Measurements from ENCODE around the gene NOS1AP. TPM values are rescaled to one million over a fixed set of nuclear protein-coding genes. Genes with fewer than 3 reads are reported as not detected.

NOS1AP gene
- total RNA-seq, 4 donors from 2014 or later: 8.5 to 34.8 (median 14.1) TPM

DNA sequence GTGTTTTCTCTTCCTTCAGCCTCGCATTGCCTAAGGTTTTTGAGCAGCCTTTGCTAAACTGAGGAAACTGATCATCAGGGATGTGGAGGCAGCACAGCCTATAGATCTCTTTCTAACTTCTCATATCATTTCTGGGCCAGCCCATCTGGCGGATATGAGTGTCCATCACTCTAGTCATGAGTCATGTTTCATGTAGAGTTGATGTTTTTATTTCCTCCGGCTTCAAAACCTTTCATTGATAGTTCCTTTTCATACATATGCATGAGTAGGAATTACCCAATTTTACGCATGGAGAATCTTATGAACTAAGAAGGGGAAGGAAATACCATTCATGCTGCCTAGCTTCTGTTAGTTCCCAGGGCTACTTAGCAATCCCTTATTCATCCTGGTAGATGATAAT lies 240.8 kb downstream of the NOS1AP start:
- no peak for DNase-seq
- no peaks in the 10 kb centered on the region for H3K9me3 ChIP-seq
- H3K4me3 ChIP-seq: no peak overlapping the region
- in situ Hi-C loops (cut with MboI; ENCODE audit: low pct_ligation_motif_present in 1 of 4, low pct_unique_long_range_greater_than_20kb in 1 of 4, low sequenced_read_pairs in 3 of 4) (no loop called here), intact Hi-C loops (cut with DNase I; ENCODE audit: low total_unique reads) (no loop called here)
- no peaks in the 10 kb centered on the region for H3K4me1 ChIP-seq
- 65 to 67% methylated on average over 3 to 4 of the region's 4 CpGs for WGBS, 2 donors (ENCODE audit: low coverage in 1 of 2)
- TF ChIP-seq EP300 (IDR thresholded peaks at IDR 0.05; ENCODE audit: low read depth) (no peak), POLR2AphosphoS5 (IDR thresholded peaks at IDR 0.05) (no peak), POLR2A (IDR thresholded peaks at IDR 0.05) (no peak)
- TF ChIP-seq, protein P1, sequence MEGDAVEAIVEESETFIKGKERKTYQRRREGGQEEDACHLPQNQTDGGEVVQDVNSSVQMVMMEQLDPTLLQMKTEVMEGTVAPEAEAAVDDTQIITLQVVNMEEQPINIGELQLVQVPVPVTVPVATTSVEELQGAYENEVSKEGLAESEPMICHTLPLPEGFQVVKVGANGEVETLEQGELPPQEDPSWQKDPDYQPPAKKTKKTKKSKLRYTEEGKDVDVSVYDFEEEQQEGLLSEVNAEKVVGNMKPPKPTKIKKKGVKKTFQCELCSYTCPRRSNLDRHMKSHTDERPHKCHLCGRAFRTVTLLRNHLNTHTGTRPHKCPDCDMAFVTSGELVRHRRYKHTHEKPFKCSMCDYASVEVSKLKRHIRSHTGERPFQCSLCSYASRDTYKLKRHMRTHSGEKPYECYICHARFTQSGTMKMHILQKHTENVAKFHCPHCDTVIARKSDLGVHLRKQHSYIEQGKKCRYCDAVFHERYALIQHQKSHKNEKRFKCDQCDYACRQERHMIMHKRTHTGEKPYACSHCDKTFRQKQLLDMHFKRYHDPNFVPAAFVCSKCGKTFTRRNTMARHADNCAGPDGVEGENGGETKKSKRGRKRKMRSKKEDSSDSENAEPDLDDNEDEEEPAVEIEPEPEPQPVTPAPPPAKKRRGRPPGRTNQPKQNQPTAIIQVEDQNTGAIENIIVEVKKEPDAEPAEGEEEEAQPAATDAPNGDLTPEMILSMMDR (IDR thresholded peaks at IDR 0.05): no peak
- no peaks in the 10 kb centered on the region for H3K27me3 ChIP-seq
- H3K36me3 ChIP-seq: no peaks in the 10 kb centered on the region
- no peak overlapping the region for H3K27ac ChIP-seq

DNA sequence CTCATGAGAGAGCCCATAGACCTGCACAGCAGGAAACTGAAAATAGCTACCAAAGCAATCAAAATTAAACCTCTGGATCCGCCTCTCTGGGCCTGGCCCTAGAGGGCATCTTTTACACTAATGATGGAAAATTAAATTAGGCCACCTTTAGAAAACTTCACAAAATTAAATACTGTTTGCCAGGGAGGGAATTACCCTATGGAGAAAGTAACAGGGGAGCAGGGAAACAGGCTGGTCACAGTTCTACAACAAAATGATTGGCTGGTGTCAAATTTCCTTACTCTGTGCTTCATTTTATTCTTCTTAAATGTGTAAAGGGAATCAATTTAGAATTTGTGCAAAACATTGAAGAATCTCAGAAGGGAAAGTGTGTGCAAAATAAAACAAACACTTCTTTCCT lies 244.7 kb downstream of the NOS1AP start:
- H3K4me1 ChIP-seq: peaks cover 0 to 6% (median 3%) of the 10 kb centered on the region in 4 donors
- H3K27ac ChIP-seq: no peak overlapping the region
- in situ Hi-C loops (cut with MboI; ENCODE audit: low pct_ligation_motif_present in 1 of 4, low pct_unique_long_range_greater_than_20kb in 1 of 4, low sequenced_read_pairs in 3 of 4): no loop called here
- H3K27me3 ChIP-seq: no peaks in the 10 kb centered on the region
- intact Hi-C loops (cut with DNase I; ENCODE audit: low total_unique reads): no loop called here
- TF ChIP-seq EP300 (IDR thresholded peaks at IDR 0.05; ENCODE audit: low read depth): no peak
- TF ChIP-seq POLR2AphosphoS5 (IDR thresholded peaks at IDR 0.05): no peak
- TF ChIP-seq, protein P1 (IDR thresholded peaks at IDR 0.05): no peak
- no peak for TF ChIP-seq POLR2A (IDR thresholded peaks at IDR 0.05)
- no peaks in the 10 kb centered on the region for H3K9me3 ChIP-seq
- H3K36me3 ChIP-seq: no peaks in the 10 kb centered on the region
- 96% methylated on average over 1 of the region's 1 CpG; no CpG with 5 or more reads in 1 of the 2 donors for WGBS, 2 donors (ENCODE audit: low coverage in 1 of 2)
- H3K4me3 ChIP-seq: no peak overlapping the region
- no peak for DNase-seq

DNA sequence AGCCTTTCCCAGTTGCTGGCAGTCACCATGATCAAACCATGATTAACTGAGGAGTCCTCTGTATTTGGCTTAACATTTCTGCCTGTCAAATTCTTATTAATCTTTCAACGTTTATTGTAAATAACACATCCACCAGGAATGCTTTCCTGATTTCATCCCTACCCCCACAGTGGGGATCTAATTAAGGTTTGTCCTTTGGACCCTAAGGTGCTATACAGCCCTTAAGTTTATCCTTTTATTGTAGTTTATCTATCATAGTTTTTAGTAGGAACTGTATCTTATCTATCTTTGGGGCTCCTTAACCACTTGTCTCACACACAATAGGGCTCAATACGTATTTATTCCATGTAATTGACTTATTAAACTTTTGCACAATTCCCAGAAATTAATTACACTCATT lies 246.2 kb downstream of the NOS1AP start:
- DNase-seq: no peak
- intact Hi-C loops (cut with DNase I; ENCODE audit: low total_unique reads): no loop called here
- in situ Hi-C loops (cut with MboI; ENCODE audit: low pct_ligation_motif_present in 1 of 4, low pct_unique_long_range_greater_than_20kb in 1 of 4, low sequenced_read_pairs in 3 of 4): no loop called here

DNA sequence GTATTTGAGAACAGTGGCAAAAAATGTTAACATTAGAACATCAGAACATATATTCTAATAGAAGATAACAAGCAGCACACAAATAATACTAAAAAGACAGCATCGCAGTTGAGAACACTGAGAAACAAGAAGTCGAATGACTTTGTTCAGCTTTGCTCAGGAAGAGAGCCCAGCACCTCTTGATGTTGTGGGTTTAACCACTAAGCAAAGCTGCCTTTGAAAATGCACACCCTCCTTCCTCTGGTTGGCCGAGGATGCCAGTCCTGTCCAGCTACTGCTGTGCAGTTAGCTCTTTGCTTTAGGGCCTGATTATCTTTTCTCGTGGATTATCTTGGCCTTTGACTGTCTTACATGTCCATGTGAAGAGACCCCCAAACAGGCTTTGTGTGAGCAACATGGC lies 246.7 kb downstream of the NOS1AP start:
- Histone ChIP-seq H3K27me3 (no peaks in the 10 kb centered on the region), H3K9me3 (no peaks in the 10 kb centered on the region), H3K36me3 (no peaks in the 10 kb centered on the region), H3K27ac (no peak overlapping the region), H3K4me1 (peaks cover 0 to 6% (median 3%) of the 10 kb centered on the region in 4 donors), H3K4me3 (no peak overlapping the region)
- WGBS, 2 donors (ENCODE audit: low coverage in 1 of 2): 62 to 74% methylated on average over 2 to 4 of the region's 4 CpGs
- in situ Hi-C loops (cut with MboI; ENCODE audit: low pct_ligation_motif_present in 1 of 4, low pct_unique_long_range_greater_than_20kb in 1 of 4, low sequenced_read_pairs in 3 of 4): no loop called here
- no peak for TF ChIP-seq POLR2AphosphoS5 (IDR thresholded peaks at IDR 0.05)
- no peak for TF ChIP-seq EP300 (IDR thresholded peaks at IDR 0.05; ENCODE audit: low read depth)
- TF ChIP-seq, protein P1 (IDR thresholded peaks at IDR 0.05): no peak
- TF ChIP-seq POLR2A (IDR thresholded peaks at IDR 0.05): no peak
- intact Hi-C loops (cut with DNase I; ENCODE audit: low total_unique reads): no loop called here
- no peak for DNase-seq

More for the DNA sequence above, 246.2 kb downstream of the NOS1AP start:
- TF ChIP-seq, protein P1 (IDR thresholded peaks at IDR 0.05): no peak
- TF ChIP-seq POLR2A (IDR thresholded peaks at IDR 0.05) (no peak), EP300 (IDR thresholded peaks at IDR 0.05; ENCODE audit: low read depth) (no peak), POLR2AphosphoS5 (IDR thresholded peaks at IDR 0.05) (no peak)
- Histone ChIP-seq H3K36me3 (no peaks in the 10 kb centered on the region), H3K27ac (no peak overlapping the region), H3K4me3 (no peak overlapping the region), H3K4me1 (peaks cover 0 to 6% (median 3%) of the 10 kb centered on the region in 4 donors), H3K9me3 (no peaks in the 10 kb centered on the region), H3K27me3 (no peaks in the 10 kb centered on the region)
- 33 to 40% methylated on average over 2 of the region's 2 CpGs for WGBS, 2 donors (ENCODE audit: low coverage in 1 of 2)

Measured in transverse colon (tissue), 4 donors.